ENCODE data around the gene ANO2.

The ANO2 gene

GRCh38 chr12:5809586-5809985 lies 135.5 kb downstream of the ANO2 start:
- DNase-seq, result no peak

- DNase-seq, result no peak
These were observed 136.1 kb downstream of the ANO2 start for GRCh38 chr12:5808981-5809380.

- no peak for DNase-seq
These were observed 137.4 kb downstream of the ANO2 start for GRCh38 chr12:5807514-5808219.

GRCh38 chr12:5807090-5807414 lies 138.0 kb downstream of the ANO2 start:
- no peak for DNase-seq

- no peak for DNase-seq
These were observed 138.5 kb downstream of the ANO2 start for GRCh38 chr12:5806371-5807089.

- no peak for DNase-seq
These were observed 141.5 kb downstream of the ANO2 start for GRCh38 chr12:5803532-5803931.

- DNase-seq, result no peak
These were observed 146.6 kb downstream of the ANO2 start for GRCh38 chr12:5798242-5799015.

- DNase-seq, result no peak
These were observed 147.4 kb downstream of the ANO2 start for GRCh38 chr12:5797661-5798060.

- no peak for DNase-seq
These were observed 148.2 kb downstream of the ANO2 start for GRCh38 chr12:5796959-5797225.

- no peak for DNase-seq
These were observed 148.7 kb downstream of the ANO2 start for GRCh38 chr12:5796171-5796958.

- DNase-seq, result no peak
These were observed 150.9 kb downstream of the ANO2 start for GRCh38 chr12:5794156-5794555.

- DNase-seq, result no peak
These were observed 152.7 kb downstream of the ANO2 start for GRCh38 chr12:5792343-5792742.

- no peak for DNase-seq
These were observed 155.5 kb downstream of the ANO2 start for GRCh38 chr12:5789469-5789968.

GRCh38 chr12:5787828-5788227 lies 157.2 kb downstream of the ANO2 start:
- no peak for DNase-seq

- no peak for DNase-seq
These were observed 159.5 kb downstream of the ANO2 start for GRCh38 chr12:5785601-5786000.

- DNase-seq, result no peak
These were observed 160.5 kb downstream of the ANO2 start for GRCh38 chr12:5784462-5785130.

- DNase-seq, result no peak
These were observed 161.7 kb downstream of the ANO2 start for GRCh38 chr12:5783289-5783920.

- no peak for DNase-seq
These were observed 164.5 kb downstream of the ANO2 start for GRCh38 chr12:5780536-5780935.

GRCh38 chr12:5779401-5779800 lies 165.7 kb downstream of the ANO2 start:
- DNase-seq, result no peak

- DNase-seq, result no peak
These were observed 166.2 kb downstream of the ANO2 start for GRCh38 chr12:5778821-5779220.

GRCh38 chr12:5777451-5777850 lies 167.6 kb downstream of the ANO2 start:
- no peak for DNase-seq

GRCh38 chr12:5776091-5776490 lies 169.0 kb downstream of the ANO2 start:
- no peak for DNase-seq
